Measurements from ENCODE around the gene CEP85.

The CEP85 gene

DNA sequence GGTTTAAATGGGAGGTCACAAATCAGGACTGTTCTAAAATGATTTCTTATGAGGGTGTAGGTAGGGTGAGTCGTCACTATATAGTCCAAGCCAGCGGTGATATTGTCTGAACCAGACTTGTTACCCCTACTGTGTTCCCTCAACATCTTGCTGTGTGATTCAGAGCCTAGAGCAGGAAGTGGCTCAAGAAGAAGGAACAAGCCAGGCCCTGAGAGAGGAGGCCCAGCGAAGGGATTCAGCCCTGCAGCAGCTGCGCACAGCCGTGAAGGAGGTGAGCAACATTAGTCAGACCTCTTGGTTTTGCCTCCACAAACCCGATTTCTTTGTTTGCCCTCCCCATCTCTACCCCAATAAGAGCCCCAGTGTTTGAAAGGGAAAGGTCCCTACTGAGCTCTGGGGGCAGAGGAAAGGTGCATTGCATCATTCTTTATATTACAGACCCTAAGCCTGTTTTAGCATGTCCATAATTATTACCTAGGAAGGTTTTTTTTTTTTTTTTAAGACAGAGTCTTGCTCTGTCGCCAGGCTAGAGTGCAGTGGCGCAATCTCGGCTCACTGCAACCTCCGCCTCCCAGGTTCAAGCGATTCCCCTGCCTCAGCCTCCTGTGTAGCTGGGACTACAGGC lies 40.9 kb downstream of the CEP85 start:
- CTCF ChIA-PET, result interaction anchor here (0.7 to 10.7 kb wide), 38 partner anchors 10 to 239 kb away, joined by 3 to 179 read pairs (median 5); partner anchors contain the start of genes CD52, CEP85 and UBXN11
- H3K4me3 ChIP-seq (ENCODE audit: low read depth, low read length), result no peak overlapping the region
- DNase-seq (ENCODE audit: low read depth, low spot score), result no peak
- POLR2A ChIA-PET, result interaction anchor here (2.0 kb wide), 1 partner anchor 10 kb away, joined by 7 read pairs; no protein-coding TSS in a partner anchor
- TF ChIP-seq, protein P1, sequence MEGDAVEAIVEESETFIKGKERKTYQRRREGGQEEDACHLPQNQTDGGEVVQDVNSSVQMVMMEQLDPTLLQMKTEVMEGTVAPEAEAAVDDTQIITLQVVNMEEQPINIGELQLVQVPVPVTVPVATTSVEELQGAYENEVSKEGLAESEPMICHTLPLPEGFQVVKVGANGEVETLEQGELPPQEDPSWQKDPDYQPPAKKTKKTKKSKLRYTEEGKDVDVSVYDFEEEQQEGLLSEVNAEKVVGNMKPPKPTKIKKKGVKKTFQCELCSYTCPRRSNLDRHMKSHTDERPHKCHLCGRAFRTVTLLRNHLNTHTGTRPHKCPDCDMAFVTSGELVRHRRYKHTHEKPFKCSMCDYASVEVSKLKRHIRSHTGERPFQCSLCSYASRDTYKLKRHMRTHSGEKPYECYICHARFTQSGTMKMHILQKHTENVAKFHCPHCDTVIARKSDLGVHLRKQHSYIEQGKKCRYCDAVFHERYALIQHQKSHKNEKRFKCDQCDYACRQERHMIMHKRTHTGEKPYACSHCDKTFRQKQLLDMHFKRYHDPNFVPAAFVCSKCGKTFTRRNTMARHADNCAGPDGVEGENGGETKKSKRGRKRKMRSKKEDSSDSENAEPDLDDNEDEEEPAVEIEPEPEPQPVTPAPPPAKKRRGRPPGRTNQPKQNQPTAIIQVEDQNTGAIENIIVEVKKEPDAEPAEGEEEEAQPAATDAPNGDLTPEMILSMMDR (IDR thresholded peaks at IDR 0.05; ENCODE audit: insufficient read depth, low read length, missing control alignments), result no peak

DNA sequence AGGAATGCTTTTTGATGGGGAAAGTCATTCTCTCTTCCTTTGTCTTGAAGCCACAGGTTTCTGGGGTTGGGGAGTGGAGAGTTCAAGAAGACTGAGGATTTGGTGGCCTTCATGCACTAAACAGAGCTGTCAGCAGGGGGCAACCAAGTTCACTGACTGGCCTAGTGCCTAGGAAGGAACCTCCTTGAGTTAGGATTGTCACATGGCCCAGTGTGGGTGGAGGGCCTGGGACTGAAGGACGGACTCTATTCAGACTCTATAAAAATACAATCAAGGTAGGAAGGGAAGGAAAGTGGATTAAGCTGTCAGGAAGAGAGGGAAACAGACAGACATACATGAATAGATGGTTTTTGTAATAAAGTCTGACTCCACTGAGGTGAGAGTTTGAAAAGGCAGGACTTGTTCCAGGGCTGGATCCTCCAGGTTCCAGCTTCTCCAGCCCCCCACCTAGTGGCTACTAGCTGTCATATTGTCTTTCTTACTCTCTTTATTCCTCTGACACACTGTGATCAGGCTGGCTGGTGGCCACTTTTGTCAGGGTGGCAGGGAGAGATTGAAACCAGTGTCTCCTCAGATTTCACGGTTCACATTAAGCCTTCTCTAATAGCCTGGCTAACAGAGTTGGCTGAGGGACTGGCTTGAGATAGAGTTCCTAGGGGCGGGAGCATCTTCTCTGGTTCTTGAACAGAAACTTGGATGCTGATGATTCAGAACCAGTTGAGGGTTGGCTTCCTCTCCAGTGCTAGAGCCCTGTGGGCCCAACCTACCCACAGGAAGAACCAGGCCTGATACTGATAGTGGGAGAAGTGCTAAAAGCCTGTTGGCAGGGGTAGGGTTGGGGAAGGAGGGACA lies 41.8 kb downstream of the CEP85 start:
- TF ChIP-seq, protein P1 (IDR thresholded peaks at IDR 0.05; ENCODE audit: insufficient read depth, low read length, missing control alignments), result peak; percentile 83
- CTCF ChIA-PET, result interaction anchor here (0.7 to 10.7 kb wide), 44 partner anchors 9 to 240 kb away, joined by 3 to 179 read pairs (median 5); partner anchors contain the start of genes CD52, CEP85, UBXN11 and ZNF593
- POLR2A ChIA-PET, result interaction anchor here (0.6 to 2.0 kb wide), 3 partner anchors 9 to 274 kb away, joined by 3 to 7 read pairs (median 4); no protein-coding TSS in a partner anchor
- DNase-seq (ENCODE audit: low read depth, low spot score), result peak; percentile 86
- H3K4me3 ChIP-seq (ENCODE audit: low read depth, low read length), result no peak overlapping the region

DNA sequence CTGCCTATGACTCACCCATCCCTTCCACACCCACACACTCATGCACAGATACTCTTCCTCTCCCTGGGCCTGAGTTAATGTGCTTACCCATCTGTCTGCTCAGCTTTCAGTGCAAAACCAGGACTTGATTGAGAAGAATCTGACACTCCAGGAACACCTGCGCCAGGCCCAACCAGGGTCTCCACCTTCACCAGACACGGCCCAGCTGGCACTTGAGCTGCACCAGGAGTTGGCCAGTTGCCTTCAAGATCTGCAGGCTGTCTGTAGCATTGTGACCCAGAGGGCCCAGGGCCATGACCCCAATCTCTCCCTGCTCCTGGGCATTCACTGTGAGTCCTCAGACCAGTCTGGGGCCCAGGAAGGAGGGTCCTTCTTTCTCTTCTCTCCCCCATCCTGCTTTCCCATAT lies 42.4 kb downstream of the CEP85 start:
- DNase-seq (ENCODE audit: low read depth, low spot score), result no peak
- no peak overlapping the region for H3K4me3 ChIP-seq (ENCODE audit: low read depth, low read length)
- ChIA-PET POLR2A (interaction anchor here (0.7 to 2.0 kb wide), 3 partner anchors 8 to 102 kb away, joined by 3 to 7 read pairs (median 4); no protein-coding TSS in a partner anchor), CTCF (interaction anchor here (0.6 to 10.7 kb wide), 25 partner anchors 9 to 140 kb away, joined by 3 to 179 read pairs (median 6); partner anchors contain the start of genes CD52, CEP85, UBXN11 and ZNF593)
- TF ChIP-seq, protein P1 (IDR thresholded peaks at IDR 0.05; ENCODE audit: insufficient read depth, low read length, missing control alignments), result no peak

DNA sequence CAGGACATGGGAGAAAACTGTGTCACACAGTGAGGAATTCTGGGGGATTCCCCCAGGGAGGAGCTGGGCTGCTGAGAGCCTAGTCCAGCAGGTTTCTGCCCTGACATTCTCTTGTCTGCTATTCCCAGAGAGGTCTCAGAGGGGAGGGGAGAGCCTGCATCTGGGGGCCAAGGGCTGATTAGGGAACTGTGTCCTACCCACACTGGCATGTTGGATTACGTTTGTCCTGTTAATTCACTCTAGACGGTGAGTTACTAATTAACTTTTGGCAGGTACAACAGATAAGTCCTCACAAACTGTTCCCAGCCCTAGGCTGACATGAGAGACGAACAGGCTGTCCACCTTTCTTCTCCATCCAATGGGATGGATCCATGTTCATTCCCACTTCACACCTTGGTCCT lies 43.3 kb downstream of the CEP85 start:
- no peak overlapping the region for H3K4me3 ChIP-seq (ENCODE audit: low read depth, low read length)
- TF ChIP-seq, protein P1 (IDR thresholded peaks at IDR 0.05; ENCODE audit: insufficient read depth, low read length, missing control alignments), result no peak
- DNase-seq (ENCODE audit: low read depth, low spot score), result no peak
- ChIA-PET CTCF (interaction anchor here (0.6 to 10.7 kb wide), 8 partner anchors 8 to 86 kb away, joined by 3 to 179 read pairs (median 12); partner anchors contain the start of genes CD52 and CEP85), POLR2A (no interaction called here)

DNA sequence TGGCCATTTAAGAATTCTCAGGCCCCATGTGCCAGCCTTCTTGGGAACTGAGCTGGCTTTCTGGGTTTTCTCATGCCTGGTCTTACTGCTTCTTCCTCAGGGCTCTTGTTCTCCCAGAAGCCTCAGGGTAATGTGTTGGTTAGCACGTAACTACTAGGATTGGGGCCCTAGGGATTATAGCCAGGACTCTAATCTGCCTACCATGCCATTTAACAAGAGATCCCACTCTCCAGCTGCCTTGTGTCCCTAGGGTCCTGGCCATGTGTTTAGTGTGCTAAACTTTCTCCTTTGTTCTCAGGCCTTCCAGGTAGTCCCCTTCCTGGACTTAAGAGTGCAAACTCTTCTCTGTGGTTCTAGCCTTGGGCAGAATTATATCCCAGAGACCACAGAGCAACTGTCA lies 43.7 kb downstream of the CEP85 start:
- no peak for DNase-seq (ENCODE audit: low read depth, low spot score)
- ChIA-PET CTCF (interaction anchor here (3.1 to 10.7 kb wide), 5 partner anchors 13 to 86 kb away, joined by 14 to 179 read pairs (median 36); partner anchors contain the start of genes CD52 and CEP85), POLR2A (no interaction called here)
- no peak overlapping the region for H3K4me3 ChIP-seq (ENCODE audit: low read depth, low read length)
- TF ChIP-seq, protein P1 (IDR thresholded peaks at IDR 0.05; ENCODE audit: insufficient read depth, low read length, missing control alignments), result no peak

All from AG04449 (cell line).